Brain pericyte (primary cell): Measurements from ENCODE around the gene CSNK1G2.
"Not testable (repeated sequence)": the region's sequence is repeated elsewhere in the genome, so short reads cannot be mapped to it uniquely, and the experiment has no call there.

Experiments used
- DNase-seq: peaks from one replicate; pipeline ENCODE4 v3.0.0-alpha.2; 2012; ENCODE audit warnings: low read depth, low spot score

CSNK1G2 gene

GRCh38 chr19:1988464-1988863, 47.5 kb downstream of the CSNK1G2 start:
- DNase-seq: not testable (repeated sequence)

GRCh38 chr19:1989513-1990229, 48.7 kb downstream of the CSNK1G2 start:
- no peak for DNase-seq

GRCh38 chr19:1990230-1991017, 49.5 kb downstream of the CSNK1G2 start:
- DNase-seq: no peak

GRCh38 chr19:1991018-1991913, 50.3 kb downstream of the CSNK1G2 start:
- DNase-seq: no peak

- DNase-seq: no peak
These were observed 51.8 kb downstream of the CSNK1G2 start for GRCh38 chr19:1992759-1993260.

- no peak for DNase-seq
These were observed 56.6 kb downstream of the CSNK1G2 start for GRCh38 chr19:1997353-1998233.

GRCh38 chr19:1998712-1999708, 58.0 kb downstream of the CSNK1G2 start:
- no peak for DNase-seq

GRCh38 chr19:1999856-2000515, 59.0 kb downstream of the CSNK1G2 start:
- no peak for DNase-seq

- no peak for DNase-seq
These were observed 62.9 kb downstream of the CSNK1G2 start for GRCh38 chr19:2003874-2004273.

- no peak for DNase-seq
These were observed 69.2 kb downstream of the CSNK1G2 start for GRCh38 chr19:2010135-2010668.

- no peak for DNase-seq
These were observed 70.2 kb downstream of the CSNK1G2 start for GRCh38 chr19:2011169-2011568.

GRCh38 chr19:2012941-2013682, 72.1 kb downstream of the CSNK1G2 start:
- no peak for DNase-seq

GRCh38 chr19:2013683-2013961, 72.7 kb downstream of the CSNK1G2 start:
- no peak for DNase-seq

- DNase-seq: no peak
These were observed 73.2 kb downstream of the CSNK1G2 start for GRCh38 chr19:2014131-2014571.

- DNase-seq: no peak
These were observed 74.0 kb downstream of the CSNK1G2 start for GRCh38 chr19:2014731-2015607.

GRCh38 chr19:2015608-2015950, 74.6 kb downstream of the CSNK1G2 start, which contains the start of gene BTBD2:
Gene BTBD2, minus strand, starts transcription at chr19:2015714. Its CDS starts 11 bp downstream, at chr19:2015703.
- no peak for DNase-seq
